ENCODE data around the gene EIF3C.
"Not testable (repeated sequence)": the region's sequence is repeated elsewhere in the genome, so short reads cannot be mapped to it uniquely, and the experiment has no call there.

- TF ChIP-seq CREB5 (CRISPR knock-in tag; IDR thresholded peaks at IDR 0.05; ENCODE audit: low read depth); ZNF70 (CRISPR knock-in tag; IDR thresholded peaks at IDR 0.05); ESRRG (CRISPR knock-in tag; IDR thresholded peaks at IDR 0.05); PPARA (CRISPR knock-in tag; IDR thresholded peaks at IDR 0.05; ENCODE audit: borderline replicate concordance); TOX (CRISPR knock-in tag; IDR thresholded peaks at IDR 0.05; ENCODE audit: borderline replicate concordance); PATZ1 (CRISPR knock-in tag; IDR thresholded peaks at IDR 0.05; ENCODE audit: borderline replicate concordance); ZFP30 (CRISPR knock-in tag; IDR thresholded peaks at IDR 0.05); ZNF8 (CRISPR knock-in tag; IDR thresholded peaks at IDR 0.05); BACH2 (CRISPR knock-in tag; IDR thresholded peaks at IDR 0.05; ENCODE audit: borderline replicate concordance): not testable (repeated sequence)
Measured at GRCh38 chr16:28741295-28741694, 30.0 kb downstream of the EIF3C start.

Measured in SK-N-SH treated with all-trans-retinoic acid at 6 μM for 48 hours (cell line).